Measurements from ENCODE around the gene CTCF.

CTCF gene

DNA sequence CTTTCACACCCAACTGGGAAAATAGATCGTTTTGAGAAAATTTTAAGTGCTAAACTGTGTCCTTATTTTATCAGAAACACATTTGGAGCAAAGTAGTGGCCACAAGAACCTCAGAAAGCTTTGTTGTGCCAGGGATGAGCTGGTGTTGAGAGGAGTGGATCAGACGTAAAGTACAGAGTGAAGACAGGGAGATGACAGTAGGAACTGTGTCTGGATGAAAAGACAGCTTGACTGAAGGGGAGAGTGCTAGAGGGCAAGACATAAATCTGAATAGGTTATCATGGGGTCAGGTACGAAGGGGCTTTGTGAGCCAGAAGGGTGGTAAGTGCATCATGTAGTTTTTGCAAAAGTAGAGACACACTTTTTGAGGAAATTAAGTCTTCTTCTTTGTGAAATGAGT is 43.3 kb downstream of the CTCF start:
- DNase-seq: no peak

DNA sequence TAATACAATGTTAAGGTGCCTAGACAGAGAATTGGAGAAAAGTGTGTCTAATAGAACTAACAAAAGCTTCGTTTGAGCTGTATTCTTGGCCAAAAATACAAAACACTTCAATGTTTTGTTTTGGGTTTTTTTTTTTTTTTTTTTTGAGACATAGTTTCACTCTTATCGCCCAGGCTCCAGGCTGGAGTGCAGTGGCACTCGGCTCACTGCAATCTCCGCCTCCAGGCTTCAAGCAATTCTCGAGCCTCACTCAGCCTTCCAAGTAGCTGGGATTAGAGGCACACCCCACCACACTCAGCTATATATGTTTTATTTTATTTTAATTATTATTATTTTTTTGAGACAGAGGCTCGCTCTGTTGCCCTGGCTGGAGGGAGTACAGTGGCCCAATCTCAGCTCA is 44.3 kb downstream of the CTCF start:
- DNase-seq: no peak

DNA sequence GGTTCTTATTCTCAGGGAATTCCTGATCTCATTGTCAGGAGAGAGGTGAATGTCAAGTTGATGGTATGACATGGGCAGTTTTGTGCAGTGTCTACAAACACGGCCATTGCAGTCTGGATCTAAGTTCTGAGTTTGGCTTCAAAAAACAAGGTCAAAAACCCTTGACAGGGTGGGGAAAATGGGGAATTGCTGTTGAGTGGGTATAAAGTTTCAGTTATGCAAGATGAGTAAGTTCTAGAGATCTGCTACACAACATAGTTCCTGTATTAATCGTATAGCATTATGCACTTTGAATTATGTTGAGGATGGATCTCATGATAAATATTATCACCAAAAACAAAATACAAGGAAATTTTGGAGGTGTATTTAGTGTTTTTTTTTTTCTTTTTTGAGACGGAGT is 46.0 kb downstream of the CTCF start:
- no peak for DNase-seq

DNA sequence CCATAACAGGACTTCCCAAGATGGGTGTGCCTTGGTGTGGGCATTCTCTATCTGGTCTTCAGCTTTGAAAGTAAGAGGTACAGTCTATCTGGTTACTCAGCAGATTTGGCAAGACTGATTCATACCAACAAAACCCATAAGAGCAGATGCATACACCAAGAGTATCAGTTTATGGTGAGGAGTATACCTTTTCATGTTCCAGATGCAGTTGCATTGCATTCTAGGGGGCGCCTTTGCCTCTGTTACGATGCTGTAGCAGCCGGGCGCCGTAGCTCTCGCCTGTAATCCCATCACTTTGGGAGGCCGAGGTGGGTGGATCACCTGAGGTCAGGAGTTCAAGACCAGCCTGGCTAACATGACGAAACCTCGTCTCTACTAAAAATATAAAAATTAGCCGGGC is 51.5 kb downstream of the CTCF start:
- no peak for DNase-seq

DNA sequence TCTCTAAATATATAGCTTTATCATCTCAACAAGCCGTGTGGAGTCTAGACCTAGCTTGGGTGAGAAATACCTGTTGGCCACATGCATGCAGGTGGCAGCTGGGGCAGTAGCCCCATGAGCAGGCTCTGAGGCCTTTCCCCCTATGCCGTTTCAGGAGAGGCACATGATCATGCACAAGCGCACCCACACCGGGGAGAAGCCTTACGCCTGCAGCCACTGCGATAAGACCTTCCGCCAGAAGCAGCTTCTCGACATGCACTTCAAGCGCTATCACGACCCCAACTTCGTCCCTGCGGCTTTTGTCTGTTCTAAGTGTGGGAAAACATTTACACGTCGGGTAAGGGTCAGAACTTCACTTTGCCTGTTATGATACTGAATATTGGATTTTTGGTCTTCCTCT is 65.9 kb downstream of the CTCF start:
- DNase-seq: no peak

DNA sequence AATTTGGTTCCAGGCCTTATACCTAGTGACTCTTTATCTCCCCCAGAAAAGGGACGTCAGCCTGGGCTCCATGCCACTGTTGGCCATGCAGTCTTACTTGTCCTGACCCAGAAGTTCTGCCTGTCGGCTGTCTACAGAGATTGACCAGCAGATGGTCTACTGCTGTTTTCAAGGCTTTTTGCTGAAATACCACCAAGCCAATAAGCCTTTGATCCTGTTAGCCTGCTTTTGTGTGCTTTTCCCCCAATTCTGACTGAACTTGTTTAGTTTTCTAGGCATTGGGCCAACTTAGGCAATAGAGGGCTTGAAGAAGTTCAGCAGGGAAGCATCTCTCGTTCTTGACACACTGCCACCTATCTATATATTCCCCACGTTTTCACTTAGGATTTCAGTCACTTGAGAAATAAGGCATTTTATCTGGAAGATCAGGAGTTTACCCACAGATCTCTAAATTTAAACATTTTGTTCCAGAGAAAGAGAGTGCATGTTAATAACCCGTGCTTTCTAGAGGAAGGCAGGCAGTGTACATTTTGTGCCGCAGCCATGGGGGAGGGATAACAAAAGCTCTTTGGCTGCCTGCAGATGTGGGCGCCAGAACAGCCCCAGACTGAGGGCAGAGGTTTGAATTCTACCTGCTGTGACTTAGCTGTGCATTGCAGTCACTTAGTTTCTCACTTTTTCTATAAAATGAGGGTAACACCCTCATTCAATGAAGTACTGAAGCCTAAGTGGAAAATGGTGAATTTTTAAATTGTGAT is 70.3 kb downstream of the CTCF start:
- DNase-seq: no peak

DNA sequence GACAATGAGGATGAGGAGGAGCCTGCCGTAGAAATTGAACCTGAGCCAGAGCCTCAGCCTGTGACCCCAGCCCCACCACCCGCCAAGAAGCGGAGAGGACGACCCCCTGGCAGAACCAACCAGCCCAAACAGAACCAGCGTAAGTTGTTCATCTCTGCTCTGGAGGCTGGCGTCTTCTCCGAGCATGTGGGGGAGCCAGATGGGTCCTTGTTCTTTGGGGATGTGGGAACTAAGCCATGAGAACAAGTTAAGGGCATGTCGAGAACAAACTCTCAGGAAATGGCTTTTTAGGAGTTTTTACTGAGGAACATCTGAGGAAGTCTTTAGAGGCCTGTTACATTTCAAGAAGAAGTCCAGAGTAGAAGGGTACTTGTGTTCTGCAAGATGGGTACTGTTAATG is 74.4 kb downstream of the CTCF start:
- no peak for DNase-seq

DNA sequence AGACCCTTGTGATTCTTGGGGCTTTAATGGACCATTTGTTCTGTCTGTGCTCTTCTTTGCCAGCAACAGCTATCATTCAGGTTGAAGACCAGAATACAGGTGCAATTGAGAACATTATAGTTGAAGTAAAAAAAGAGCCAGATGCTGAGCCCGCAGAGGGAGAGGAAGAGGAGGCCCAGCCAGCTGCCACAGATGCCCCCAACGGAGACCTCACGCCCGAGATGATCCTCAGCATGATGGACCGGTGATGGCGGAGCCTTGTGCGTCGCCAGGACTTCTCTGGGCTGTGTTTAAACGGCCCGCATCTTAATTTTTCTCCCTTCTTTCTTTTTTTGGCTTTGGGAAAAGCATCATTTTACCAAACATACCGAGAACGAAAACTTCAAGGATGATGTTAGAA is 75.3 kb downstream of the CTCF start:
- DNase-seq: no peak

DNA sequence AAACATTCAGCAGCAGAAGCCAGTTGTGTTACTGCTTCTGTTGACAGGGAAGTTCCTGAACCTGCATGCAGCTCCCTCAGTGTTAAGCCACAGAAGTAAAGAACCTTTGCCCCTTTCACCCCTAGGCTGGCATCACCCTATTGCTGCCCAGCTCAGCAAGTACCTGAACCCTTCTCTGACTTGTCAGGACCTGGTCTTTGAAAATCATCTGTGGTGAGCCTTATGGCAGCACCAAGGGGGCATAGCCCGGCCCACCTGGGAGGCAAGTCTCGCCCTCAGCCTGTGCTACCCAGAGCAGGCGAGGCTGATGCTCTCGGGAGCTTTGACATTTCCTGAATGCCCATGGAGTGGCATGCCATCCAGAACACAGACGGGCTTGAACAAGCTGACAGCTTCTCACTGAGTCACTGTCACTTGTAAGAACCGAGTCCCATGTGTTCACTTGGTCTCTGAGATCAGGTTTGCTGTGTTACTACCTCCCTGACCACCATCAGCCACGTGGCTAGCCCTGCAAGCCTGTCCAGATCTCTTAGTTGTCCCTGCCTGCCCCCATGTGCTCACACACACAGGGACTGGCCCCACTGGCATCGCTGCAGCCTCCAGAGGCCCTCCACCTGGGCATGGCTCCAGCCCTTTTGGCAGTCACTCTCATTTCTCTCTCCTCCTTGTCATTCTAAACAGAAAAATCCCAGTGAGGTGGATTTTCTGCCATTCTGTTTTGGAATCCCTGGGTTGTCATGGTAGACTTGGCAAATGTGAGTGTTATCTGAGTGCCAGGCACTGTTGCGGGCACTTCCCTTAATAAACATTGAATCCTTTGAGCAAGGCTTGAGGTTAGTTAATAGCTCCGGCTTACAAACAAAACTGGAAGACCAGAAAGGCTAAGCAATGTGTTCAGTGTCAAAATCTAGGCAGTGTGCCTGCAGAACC is 79.7 kb downstream of the CTCF start:
- no peak for DNase-seq

DNA sequence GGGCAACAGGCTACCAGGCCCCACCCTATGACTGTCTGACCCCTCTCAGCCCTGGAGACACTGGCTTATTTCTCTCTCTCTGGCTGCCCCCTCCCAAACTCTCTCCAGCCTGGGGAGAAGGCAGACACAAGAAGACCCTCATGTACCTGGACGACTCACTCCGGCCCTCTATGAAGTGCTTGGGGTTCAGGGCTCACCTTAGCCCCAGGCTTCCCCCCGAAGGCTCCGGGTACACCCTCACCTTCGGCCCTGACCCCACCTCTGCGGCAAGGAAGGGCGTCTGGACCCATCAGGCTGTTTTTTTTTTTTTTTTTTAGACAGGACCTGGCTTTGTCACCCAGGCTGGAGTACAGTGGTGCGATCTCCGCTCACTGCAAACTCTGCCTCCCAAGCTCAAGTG is 81.7 kb downstream of the CTCF start:
- DNase-seq: no peak

DNA sequence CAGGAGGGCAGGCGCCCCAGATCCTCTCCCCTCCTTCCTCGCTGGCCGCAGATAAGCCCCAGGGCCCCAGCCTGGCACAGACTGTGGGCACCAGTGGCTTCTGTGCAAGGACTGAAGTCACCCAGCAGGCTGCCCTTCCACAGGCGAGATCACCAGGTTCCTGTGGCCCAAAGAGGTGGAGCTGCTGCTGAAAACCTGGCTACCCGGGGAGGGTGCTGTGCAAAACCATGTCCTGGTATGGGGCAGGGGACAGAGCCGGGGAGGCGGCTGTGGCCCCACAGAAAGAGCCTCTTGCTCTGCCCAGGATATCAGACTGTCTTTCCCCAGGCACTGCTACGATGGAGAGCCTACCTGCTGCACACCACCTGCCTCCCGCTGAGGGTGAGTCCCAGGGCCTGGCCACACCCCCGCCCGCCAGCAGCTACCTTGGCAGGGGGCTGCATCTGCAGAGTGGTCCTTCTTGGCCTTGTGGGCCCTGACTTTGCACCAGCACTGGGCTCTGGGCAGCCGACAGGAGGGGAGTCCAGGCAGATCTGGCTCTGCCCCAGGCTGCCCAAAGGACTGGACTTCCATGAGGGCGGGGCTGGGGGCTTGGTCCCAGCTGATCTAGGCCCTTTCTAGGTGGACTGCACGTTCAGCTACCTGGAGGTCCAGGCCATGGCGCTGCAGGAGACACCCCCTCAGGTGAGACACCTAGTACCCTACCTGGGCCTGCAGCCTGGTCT is 83.2 kb downstream of the CTCF start:
- DNase-seq: peak; percentile 30

DNA sequence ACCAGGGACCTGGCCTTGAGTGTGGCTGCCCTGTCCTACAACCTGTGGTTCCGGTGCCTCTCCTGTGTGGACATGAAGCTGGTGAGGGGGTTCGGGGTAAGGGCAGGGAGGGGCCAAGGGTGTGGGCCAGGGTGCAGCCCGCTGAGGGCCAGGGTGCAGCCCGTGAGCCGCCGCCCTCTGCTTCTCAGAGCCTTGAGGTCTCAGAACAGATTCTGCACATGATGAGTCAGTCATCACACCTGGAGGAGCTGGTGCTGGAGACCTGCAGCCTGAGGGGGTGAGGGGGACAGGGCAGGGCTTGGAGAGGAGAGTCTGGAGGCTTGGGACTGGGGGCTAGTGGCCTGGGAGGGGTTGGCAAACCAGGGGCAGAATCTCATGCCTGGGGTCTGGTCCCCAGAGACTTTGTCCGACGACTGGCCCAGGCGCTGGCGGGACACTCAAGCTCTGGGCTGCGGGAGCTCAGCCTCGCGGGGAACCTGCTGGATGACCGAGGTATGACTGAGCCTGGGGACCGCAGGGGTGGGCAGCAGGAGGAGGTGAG is 84.9 kb downstream of the CTCF start:
- DNase-seq: no peak

DNA sequence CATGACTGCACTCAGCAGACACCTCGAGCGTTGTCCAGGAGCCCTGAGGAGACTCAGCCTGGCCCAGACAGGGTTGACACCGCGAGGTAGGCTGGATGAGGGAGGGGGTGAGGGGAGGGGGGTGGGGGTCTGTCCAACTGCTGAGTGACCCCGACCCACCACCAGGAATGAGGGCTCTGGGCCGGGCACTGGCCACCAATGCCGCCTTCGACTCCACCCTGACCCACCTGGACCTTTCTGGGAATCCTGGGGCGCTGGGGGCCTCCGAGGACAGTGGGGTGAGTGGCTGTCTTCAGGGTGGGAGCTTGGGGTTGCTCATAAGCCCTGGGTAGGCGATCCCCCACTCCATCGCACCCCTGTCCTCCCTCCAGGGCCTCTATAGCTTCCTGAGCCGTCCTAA is 85.4 kb downstream of the CTCF start:
- DNase-seq: no peak

DNA sequence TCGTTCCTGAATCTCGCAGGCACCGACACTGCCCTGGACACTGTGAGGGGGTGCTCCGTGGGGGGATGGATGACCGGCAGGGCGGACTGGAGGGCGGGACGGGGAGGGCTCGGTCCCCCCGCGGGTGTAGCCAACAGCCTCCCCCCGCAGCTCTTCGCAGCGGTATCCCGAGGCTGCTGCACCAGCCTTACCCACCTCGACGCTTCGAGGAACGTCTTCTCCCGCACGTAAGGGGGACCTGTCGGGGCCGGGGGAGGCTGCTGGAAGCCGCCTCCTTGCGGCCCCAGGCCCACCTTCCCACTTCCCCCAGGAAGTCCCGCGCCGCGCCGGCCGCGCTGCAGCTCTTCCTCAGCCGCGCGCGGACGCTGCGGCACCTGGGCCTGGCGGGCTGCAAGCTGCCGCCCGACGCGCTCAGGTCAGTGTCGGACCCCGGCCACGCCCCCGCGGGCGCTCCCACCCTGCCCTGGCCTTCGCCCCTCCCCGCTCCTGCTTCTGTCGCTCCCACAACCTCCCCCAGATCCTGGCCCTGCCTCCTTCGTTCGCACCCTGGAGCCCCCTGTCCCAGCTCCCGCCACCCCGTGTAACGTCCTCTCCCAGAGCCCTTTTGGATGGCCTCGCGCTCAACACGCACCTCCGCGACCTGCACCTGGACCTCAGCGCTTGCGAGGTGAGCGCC is 85.9 kb downstream of the CTCF start:
- no peak for DNase-seq

DNA sequence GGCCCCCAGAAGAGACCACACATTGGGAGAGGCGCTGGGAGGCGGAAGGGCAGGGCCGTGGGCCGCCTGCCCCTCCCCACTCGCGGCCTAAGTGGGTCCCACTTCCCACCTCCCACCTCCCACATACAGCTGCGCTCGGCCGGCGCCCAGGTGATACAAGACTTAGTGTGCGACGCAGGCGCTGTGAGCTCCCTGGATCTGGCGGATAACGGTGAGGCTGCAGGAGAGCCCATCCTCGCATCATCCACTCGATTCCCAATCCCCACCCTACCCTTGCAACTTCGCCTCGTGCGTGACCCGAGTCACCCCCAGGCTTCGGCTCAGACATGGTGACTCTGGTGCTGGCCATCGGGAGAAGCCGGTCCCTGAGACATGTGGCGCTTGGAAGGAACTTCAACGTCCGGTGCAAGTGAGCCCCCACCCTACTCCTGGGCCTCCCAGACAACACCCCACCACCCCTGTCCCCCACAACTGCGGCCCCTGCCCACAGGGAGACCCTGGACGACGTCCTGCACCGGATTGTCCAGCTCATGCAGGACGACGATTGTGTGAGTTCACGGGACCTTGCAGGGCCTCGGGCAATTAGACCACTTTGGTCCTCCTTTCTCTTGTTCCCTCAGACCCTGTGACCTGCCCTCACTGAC is 86.6 kb downstream of the CTCF start:
- no peak for DNase-seq

DNA sequence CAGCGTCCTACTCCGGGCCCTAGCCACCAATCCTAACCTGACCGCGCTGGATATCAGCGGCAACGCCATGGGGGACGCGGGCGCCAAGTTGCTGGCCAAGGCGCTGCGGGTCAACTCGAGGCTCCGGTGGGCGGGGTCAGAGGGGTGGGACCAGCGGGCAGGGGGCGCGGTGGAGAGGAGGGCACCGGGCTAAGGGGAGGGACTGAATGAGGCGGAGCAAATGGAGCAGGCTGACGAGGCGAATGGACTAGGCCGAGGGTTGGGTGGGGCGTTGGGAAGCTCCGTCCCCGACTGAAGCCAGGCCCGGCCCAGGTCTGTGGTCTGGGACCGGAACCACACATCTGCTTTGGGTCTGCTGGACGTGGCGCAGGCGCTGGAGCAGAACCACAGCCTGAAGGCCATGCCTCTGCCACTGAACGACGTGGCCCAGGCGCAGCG is 87.2 kb downstream of the CTCF start:
- no peak for DNase-seq

DNA sequence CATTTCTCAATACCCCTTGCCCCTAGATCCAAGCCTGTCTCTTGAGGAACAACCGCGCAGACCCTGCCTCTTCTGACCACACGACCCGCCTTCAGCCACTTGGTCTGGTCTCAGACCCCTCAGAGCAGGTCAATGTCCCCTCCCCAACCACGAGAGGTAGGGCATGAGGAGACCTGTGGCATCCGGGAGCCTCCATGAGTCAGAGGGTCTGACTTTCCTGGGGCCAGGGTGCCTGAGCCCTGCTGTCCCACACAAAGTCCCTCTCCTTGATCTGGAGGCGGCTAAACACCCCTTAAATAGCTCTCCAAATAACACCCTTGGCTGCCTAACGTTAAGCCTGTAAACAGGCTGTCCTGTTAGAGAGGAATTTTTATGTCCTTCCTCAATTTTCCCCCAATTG is 87.7 kb downstream of the CTCF start:
- no peak for DNase-seq

DNA sequence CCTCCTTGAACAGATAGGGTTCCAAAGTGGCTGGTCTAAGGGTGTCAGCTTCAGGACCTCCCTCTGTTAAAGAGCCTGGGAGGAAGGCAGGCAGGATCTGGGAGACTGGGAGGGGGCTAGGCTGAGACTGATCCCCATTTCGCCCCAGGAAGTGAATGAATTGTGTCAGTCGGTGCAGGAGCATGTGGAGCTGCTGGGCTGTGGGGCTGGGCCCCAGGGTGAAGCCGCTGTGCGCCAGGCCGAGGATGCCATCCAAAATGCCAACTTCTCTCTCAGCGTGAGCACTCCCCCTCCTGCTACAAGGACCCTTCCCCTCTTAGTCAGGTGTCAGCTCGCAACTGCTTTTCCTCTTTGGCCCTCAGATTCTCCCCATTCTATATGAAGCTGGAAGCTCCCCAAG is 88.7 kb downstream of the CTCF start:
- no peak for DNase-seq

DNA sequence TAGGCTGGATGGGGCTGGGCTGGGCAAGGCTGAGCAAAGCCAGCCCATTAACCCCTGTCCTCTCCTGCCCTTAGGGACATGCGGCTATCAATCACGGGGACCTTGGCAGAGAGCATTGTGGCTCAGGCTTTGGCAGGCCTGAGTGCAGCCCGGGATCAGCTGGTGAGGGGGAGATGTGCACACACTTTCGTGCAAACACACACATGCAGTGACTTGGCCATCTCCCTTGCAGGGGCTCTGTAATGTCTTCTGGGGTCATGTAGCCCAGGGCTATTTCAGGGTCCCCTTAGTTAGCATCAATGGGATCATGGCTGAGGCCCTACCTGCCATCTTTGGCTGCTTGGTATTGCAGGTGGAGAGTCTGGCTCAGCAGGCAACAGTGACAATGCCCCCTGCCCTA is 89.5 kb downstream of the CTCF start:
- DNase-seq: no peak

DNA sequence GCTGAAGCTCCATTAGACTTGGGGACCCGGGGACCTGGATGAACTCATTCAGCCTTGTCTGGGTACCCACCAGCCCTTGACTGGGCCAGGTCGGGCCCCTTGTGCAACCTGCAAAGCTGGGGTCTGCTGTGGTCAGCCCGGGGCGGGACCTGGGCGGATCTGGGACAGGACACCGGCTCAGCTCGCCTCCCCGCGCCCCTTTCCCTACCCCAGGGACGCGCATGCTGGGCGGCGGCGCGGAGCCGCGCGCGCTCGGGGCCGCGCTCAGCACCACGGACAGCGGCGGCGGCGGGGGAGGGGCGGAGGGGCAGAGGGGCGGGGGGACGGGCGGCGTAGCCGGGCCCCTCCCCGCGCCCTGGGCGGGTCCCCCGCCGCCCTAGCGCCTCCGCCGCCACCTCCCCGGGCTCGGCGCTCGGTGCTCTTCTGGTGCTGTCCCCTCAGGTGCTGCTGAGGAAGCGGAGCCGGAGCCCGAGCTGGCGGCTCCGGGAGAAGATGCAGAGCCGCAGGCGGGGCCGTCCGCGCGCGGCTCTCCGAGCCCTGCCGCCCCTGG is 90.3 kb downstream of the CTCF start:
- DNase-seq: no peak

DNA sequence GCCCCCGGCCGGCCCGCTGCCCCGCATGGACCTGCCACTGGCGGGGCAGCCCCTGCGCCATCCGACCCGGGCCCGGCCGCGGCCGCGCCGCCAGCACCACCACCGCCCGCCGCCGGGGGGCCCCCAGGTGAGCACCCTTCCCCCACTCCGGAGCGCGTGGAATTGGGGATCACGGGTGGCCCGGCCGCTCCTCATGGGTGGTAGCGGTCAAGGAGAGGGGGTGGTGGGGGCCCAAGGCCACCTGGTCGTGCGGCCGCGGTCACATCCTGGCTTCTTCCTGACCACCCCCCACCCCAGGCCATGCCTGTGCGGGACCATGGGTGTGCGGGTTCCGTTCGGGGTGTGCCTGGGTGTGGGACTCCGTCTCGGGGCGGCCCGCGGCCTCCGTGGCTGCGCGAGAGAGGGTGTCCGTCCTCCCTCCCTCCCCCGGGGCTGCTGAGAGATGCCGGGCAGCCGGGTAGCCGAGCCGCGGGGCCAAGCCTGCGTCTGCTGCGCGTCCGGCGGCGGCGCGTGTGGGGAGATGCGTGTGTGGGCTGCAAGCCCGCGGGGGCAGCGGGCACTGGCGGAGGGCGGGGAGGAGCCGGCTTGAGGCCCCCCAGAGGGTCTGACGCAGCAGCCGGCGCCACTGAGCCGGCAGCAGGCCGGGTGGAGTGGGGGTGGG is 90.9 kb downstream of the CTCF start:
- DNase-seq: no peak

All from CD4-positive, alpha-beta T cell treated with Interleukin-17A for 1 hour (primary cell).